HEK293 (cell line): ENCODE results near the gene CMC4.

ENCODE experiments used
- GLI2 ChIP-seq: fragments of 450-650 bp; formaldehyde crosslinking; IDR thresholded peaks from 2 replicates; pipeline ENCODE4; 2017; ENCODE audit warnings: missing biosample characterization, missing genetic modification characterization, low read depth, borderline replicate concordance
- REPIN1 ChIP-seq: fragments of 450-650 bp; formaldehyde crosslinking; IDR thresholded peaks from 2 replicates; pipeline ENCODE4 v1.5.1; 2017; ENCODE audit warnings: missing biosample characterization, missing genetic modification characterization, low read depth
- SETDB1 ChIP-seq: IDR thresholded peaks from one replicate; pipeline ENCODE4 v1.6.1; 2017; ENCODE audit warnings: mild to moderate bottlenecking, low read length, moderate library complexity, mixed read lengths; ENCODE audit not compliant: insufficient read length
- YY1 ChIP-seq: fragments of 450-650 bp; formaldehyde crosslinking; IDR thresholded peaks from 2 replicates; pipeline ENCODE4 v1.5.1; 2018; ENCODE audit warnings: missing biosample characterization, missing genetic modification characterization
- ZBTB17 ChIP-seq: fragments of 450-650 bp; formaldehyde crosslinking; IDR thresholded peaks from 2 replicates; pipeline ENCODE4 v1.5.1; 2016; ENCODE audit warnings: missing biosample characterization, missing genetic modification characterization
- ZBTB48 ChIP-seq: fragments of 450-650 bp; formaldehyde crosslinking; IDR thresholded peaks from 2 replicates; pipeline ENCODE4 v1.5.1; 2016; ENCODE audit warnings: missing biosample characterization, missing genetic modification characterization
- ZNF114 ChIP-seq: fragments of 450-650 bp; formaldehyde crosslinking; IDR thresholded peaks from 2 replicates; pipeline ENCODE4 v1.5.0; 2017; ENCODE audit warnings: missing biosample characterization, missing genetic modification characterization
- ZNF248 ChIP-seq: fragments of 450-650 bp; formaldehyde crosslinking; IDR thresholded peaks from 2 replicates; pipeline ENCODE4 v1.5.1; 2017; ENCODE audit warnings: missing biosample characterization, missing genetic modification characterization
- TF ChIP-seq, protein P1 (sequence below): fragments of 450-650 bp; formaldehyde crosslinking; IDR thresholded peaks from 2 replicates; pipeline ENCODE4 v1.5.1; 2016; ENCODE audit warnings: missing biosample characterization, missing genetic modification characterization
- TF ChIP-seq, protein P2 (sequence below): fragments of 450-650 bp; formaldehyde crosslinking; conservative IDR thresholded peaks from 2 replicates; pipeline ENCODE4 v1.5.1; 2016; ENCODE audit warnings: low read depth, missing biosample characterization, missing genetic modification characterization
- TF ChIP-seq, protein P3 (sequence below): fragments of 450-650 bp; formaldehyde crosslinking; IDR thresholded peaks from 2 replicates; pipeline ENCODE4 v1.5.1; 2016; ENCODE audit warnings: missing biosample characterization, missing genetic modification characterization
- TF ChIP-seq, protein P4 (sequence below): fragments of 450-650 bp; formaldehyde crosslinking; optimal IDR thresholded peaks from 2 replicates; pipeline ENCODE3; 2016; ENCODE audit warnings: missing biosample characterization, mild to moderate bottlenecking, missing genetic modification characterization

DNA sequence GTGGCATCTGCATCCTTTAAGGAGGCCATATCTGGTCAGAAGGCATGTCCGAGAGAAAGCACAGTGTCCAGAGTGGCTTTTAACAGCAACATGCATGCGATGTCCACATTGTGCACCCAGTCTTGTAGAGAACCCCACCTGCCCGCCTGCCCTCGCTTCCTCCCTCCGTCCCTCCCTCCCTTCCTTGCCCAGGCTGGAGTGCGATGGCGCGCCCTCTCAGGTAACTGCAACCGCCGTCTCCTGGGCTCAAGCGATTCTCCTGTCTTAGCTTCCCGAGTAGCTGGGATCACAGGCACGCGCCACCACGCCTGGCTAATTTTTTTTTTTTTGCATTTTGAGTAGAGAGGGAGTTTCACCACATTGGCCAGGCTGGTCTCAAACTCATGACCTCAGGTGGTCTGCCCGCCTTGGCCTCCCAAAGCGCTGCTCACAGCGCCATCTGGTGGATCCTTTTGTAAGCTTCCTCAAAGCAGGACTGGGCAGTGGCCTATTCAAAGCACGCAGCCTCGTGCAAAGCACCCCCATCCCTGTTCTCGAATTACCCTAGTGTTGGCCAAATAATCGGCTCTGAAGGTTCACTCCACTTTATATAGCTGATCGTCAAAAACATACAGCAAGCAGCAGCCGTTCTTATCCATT is 15.4 kb upstream of the CMC4 start:
- TF ChIP-seq, protein P1, sequence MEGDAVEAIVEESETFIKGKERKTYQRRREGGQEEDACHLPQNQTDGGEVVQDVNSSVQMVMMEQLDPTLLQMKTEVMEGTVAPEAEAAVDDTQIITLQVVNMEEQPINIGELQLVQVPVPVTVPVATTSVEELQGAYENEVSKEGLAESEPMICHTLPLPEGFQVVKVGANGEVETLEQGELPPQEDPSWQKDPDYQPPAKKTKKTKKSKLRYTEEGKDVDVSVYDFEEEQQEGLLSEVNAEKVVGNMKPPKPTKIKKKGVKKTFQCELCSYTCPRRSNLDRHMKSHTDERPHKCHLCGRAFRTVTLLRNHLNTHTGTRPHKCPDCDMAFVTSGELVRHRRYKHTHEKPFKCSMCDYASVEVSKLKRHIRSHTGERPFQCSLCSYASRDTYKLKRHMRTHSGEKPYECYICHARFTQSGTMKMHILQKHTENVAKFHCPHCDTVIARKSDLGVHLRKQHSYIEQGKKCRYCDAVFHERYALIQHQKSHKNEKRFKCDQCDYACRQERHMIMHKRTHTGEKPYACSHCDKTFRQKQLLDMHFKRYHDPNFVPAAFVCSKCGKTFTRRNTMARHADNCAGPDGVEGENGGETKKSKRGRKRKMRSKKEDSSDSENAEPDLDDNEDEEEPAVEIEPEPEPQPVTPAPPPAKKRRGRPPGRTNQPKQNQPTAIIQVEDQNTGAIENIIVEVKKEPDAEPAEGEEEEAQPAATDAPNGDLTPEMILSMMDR (tag by site-specific recombination) = peak; percentile 46
- TF ChIP-seq ZNF248 (tag by site-specific recombination) (no peak), SETDB1 (no peak), ZNF114 (tag by site-specific recombination) (no peak), ZBTB48 (tag by site-specific recombination) (no peak), GLI2 (tag by site-specific recombination) (no peak), YY1 (tag by site-specific recombination) (no peak), ZBTB17 (tag by site-specific recombination) (no peak), REPIN1 (tag by site-specific recombination) (no peak)
- TF ChIP-seq, protein P2, sequence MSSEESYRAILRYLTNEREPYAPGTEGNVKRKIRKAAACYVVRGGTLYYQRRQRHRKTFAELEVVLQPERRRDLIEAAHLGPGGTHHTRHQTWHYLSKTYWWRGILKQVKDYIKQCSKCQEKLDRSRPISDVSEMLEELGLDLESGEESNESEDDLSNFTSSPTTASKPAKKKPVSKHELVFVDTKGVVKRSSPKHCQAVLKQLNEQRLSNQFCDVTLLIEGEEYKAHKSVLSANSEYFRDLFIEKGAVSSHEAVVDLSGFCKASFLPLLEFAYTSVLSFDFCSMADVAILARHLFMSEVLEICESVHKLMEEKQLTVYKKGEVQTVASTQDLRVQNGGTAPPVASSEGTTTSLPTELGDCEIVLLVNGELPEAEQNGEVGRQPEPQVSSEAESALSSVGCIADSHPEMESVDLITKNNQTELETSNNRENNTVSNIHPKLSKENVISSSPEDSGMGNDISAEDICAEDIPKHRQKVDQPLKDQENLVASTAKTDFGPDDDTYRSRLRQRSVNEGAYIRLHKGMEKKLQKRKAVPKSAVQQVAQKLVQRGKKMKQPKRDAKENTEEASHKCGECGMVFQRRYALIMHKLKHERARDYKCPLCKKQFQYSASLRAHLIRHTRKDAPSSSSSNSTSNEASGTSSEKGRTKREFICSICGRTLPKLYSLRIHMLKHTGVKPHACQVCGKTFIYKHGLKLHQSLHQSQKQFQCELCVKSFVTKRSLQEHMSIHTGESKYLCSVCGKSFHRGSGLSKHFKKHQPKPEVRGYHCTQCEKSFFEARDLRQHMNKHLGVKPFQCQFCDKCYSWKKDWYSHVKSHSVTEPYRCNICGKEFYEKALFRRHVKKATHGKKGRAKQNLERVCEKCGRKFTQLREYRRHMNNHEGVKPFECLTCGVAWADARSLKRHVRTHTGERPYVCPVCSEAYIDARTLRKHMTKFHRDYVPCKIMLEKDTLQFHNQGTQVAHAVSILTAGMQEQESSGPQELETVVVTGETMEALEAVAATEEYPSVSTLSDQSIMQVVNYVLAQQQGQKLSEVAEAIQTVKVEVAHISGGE (tag by site-specific recombination) = no peak
- TF ChIP-seq, protein P3, sequence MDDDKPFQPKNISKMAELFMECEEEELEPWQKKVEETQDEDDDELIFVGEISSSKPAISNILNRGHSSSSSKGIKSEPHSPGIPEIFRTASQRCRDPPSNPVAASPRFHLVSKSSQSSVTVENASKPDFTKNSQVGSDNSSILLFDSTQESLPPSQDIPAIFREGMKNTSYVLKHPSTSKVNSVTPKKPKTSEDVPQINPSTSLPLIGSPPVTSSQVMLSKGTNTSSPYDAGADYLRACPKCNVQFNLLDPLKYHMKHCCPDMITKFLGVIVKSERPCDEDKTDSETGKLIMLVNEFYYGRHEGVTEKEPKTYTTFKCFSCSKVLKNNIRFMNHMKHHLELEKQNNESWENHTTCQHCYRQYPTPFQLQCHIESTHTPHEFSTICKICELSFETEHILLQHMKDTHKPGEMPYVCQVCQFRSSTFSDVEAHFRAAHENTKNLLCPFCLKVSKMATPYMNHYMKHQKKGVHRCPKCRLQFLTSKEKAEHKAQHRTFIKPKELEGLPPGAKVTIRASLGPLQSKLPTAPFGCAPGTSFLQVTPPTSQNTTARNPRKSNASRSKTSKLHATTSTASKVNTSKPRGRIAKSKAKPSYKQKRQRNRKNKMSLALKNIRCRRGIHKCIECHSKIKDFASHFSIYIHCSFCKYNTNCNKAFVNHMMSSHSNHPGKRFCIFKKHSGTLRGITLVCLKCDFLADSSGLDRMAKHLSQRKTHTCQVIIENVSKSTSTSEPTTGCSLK (tag by site-specific recombination) = no peak
- TF ChIP-seq, protein P4, sequence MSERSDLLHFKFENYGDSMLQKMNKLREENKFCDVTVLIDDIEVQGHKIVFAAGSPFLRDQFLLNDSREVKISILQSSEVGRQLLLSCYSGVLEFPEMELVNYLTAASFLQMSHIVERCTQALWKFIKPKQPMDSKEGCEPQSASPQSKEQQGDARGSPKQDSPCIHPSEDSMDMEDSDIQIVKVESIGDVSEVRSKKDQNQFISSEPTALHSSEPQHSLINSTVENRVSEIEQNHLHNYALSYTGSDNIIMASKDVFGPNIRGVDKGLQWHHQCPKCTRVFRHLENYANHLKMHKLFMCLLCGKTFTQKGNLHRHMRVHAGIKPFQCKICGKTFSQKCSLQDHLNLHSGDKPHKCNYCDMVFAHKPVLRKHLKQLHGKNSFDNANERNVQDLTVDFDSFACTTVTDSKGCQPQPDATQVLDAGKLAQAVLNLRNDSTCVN = no peak
